ENCODE data around the gene PDK2.

The PDK2 gene

DNA sequence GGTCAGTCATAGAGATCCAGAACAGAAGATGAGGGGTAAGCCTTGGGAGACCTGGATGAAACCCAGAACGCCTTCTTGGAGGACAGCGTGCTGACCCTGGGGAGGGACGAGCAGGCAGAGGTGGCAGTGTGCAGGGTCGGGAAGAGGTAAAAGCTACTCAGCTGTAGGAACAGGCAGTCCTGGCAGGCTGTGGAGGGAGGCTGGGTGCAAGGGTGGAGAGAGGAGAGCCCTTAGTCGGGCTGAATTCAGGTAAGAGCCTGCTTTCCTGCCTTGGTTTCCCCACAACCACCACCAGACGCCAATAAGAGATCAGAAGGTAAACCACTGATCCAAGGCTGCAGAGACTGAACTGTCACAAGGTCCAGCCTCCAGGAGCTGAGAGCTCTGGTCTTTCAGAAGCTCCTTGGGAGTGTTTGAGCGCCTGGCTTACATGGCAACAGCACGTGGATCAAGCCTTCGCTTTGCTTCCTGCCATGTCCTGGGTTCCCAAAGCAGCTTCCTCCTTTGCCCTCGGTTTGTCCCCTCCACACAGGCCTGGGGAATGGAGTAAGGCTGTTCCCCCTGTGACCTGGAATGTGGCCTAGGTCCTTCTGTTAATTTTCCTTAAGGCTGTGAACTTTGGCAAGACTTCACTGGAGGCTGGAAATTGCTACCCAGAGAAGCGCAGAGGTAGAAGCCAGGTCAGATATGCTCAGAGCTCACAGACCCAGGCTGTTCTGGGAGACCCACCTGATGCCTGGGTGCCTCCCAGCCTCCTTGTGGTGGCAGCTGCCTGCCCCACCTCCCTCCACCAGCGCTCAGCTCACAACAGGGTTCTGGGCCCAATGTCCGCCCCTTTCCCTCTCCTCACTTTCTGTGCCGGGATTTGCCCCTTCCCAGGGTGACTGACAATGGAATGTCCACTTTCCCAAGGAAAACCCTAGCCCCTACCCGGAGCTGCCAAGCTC, 3.9 kb upstream of the PDK2 start:
- in situ Hi-C loops (cut with HindIII; ENCODE audit: low pct_ligation_motif_present, low sequenced_read_pairs): no loop called here

DNA sequence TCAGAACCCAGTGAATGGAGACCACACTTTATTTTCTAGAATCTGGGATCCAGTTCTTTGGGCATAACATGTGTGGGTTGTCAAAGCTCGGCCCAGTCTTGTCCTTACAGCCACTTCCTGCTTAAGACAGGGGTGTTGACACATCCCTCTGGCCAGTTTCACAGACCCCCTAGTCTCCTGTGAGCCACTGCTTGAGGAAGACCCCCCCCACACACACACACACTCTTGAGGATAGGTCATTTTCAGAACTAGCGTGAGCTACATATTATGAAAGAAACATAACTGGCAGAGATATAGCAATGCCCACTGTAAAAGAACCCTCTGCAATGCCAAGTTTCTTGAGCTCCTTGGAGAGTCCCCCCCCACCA, 3.2 kb upstream of the PDK2 start:
- TF ChIP-seq, protein P1, sequence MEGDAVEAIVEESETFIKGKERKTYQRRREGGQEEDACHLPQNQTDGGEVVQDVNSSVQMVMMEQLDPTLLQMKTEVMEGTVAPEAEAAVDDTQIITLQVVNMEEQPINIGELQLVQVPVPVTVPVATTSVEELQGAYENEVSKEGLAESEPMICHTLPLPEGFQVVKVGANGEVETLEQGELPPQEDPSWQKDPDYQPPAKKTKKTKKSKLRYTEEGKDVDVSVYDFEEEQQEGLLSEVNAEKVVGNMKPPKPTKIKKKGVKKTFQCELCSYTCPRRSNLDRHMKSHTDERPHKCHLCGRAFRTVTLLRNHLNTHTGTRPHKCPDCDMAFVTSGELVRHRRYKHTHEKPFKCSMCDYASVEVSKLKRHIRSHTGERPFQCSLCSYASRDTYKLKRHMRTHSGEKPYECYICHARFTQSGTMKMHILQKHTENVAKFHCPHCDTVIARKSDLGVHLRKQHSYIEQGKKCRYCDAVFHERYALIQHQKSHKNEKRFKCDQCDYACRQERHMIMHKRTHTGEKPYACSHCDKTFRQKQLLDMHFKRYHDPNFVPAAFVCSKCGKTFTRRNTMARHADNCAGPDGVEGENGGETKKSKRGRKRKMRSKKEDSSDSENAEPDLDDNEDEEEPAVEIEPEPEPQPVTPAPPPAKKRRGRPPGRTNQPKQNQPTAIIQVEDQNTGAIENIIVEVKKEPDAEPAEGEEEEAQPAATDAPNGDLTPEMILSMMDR (IDR thresholded peaks at IDR 0.05; ENCODE audit: low read depth, low read length, missing control alignments): no peak
- Histone ChIP-seq H3K4me3 (ENCODE audit: low read depth, low read length) (no peak overlapping the region), H3K27me3 (replicated peaks) (no peaks in the 10 kb centered on the region), H3K36me3 (replicated peaks) (peaks cover 47% of the 10 kb centered on the region), H3K27ac (no peak overlapping the region)
- no peak for DNase-seq
- in situ Hi-C loops (cut with HindIII; ENCODE audit: low pct_ligation_motif_present, low sequenced_read_pairs): no loop called here

More for the DNA sequence above, 3.9 kb upstream of the PDK2 start:
- Histone ChIP-seq H3K4me3 (ENCODE audit: low read depth, low read length) (no peak overlapping the region), H3K27ac (no peak overlapping the region), H3K36me3 (replicated peaks) (peaks cover 49% of the 10 kb centered on the region), H3K27me3 (replicated peaks) (no peaks in the 10 kb centered on the region)
- TF ChIP-seq, protein P1 (IDR thresholded peaks at IDR 0.05; ENCODE audit: low read depth, low read length, missing control alignments): no peak
- DNase-seq: no peak

DNA sequence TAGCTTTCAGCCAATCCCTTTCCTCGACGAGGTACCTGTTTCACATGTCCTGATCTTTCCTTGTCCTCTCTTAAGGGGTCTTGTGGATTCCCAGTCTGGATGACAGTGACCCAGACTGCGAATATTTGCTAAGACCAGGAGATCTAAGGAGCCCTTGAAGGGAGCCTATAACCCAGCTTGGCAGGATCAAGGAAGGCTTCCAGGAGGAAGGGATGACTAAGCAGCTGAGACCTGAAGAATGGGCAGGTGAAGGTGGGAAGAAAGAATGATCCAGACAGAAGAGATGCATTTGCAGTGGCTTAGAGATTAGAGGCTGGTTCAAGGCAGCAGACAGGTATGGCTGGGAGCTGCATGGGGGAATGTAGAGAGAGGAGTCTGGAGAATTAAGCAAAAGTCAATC, 1.9 kb upstream of the PDK2 start:
- no peak overlapping the region for H3K4me3 ChIP-seq (ENCODE audit: low read depth, low read length)
- H3K36me3 ChIP-seq (replicated peaks): peaks cover 36% of the 10 kb centered on the region
- no peaks in the 10 kb centered on the region for H3K27me3 ChIP-seq (replicated peaks)
- no peak overlapping the region for H3K27ac ChIP-seq
- TF ChIP-seq, protein P1 (IDR thresholded peaks at IDR 0.05; ENCODE audit: low read depth, low read length, missing control alignments): no peak
- DNase-seq: no peak
- in situ Hi-C loops (cut with HindIII; ENCODE audit: low pct_ligation_motif_present, low sequenced_read_pairs): no loop called here

DNA sequence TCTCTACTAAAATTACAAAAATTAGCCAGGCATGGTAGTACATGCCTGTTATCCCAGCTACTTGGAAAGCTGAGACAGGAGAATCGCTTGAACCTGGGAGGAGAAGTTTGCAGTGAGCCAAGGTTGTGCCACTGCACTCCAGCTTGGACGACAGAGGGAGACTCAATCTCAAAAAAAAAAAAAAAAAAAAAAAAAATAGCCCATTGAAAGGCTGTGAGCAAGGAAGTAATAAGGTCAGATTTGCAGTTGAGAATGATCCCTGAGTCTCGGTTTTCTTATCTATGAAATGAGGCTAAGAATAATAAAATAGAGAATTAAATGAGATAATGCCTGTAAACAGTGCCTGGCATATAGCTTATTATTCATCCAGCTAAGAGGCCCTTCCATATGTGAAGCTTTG, 1.3 kb upstream of the PDK2 start:
- Histone ChIP-seq H3K4me3 (ENCODE audit: low read depth, low read length) (no peak overlapping the region), H3K27ac (no peak overlapping the region), H3K27me3 (replicated peaks) (no peaks in the 10 kb centered on the region), H3K36me3 (replicated peaks) (peaks cover 31% of the 10 kb centered on the region)
- no peak for DNase-seq
- TF ChIP-seq, protein P1 (IDR thresholded peaks at IDR 0.05; ENCODE audit: low read depth, low read length, missing control alignments): peak; percentile 16
- in situ Hi-C loops (cut with HindIII; ENCODE audit: low pct_ligation_motif_present, low sequenced_read_pairs): no loop called here

DNA sequence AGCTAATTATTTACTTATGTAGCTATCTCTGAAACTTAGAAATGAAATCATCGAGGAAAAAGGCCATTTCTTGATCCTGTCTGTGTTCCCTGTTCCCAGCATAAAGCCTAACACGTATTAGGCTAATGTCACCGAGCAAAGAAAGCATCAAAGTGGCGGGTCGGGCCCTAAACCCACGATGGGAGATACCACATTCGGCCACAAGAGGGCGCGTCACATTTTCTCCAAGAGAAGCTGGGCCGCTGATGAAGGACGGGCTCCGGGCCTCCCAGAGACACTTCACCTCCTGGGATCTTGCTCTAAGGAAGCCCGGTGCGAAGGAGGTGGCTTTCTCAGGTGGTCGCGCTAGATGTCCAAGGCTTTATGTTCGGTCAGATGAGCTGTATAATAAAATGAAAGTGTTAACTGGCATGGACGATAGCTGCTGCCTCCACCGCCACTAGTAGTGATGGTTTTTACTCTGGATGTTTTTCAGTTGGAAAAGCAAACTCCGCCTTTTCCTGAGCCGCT, 853 bp upstream of the PDK2 start:
- Histone ChIP-seq H3K4me3 (ENCODE audit: low read depth, low read length) (peak overlapping the region; percentile 86), H3K27me3 (replicated peaks) (no peaks in the 10 kb centered on the region), H3K36me3 (replicated peaks) (peaks cover 26% of the 10 kb centered on the region), H3K27ac (no peak overlapping the region)
- in situ Hi-C loops (cut with HindIII; ENCODE audit: low pct_ligation_motif_present, low sequenced_read_pairs): no loop called here
- TF ChIP-seq, protein P1 (IDR thresholded peaks at IDR 0.05; ENCODE audit: low read depth, low read length, missing control alignments): peak; percentile 85
- DNase-seq: peak; percentile 83
